Glomerular endothelial cell (primary cell): ENCODE measurements around the gene COLGALT1. TPM values are rescaled to one million over a fixed set of nuclear protein-coding genes. Genes with fewer than 3 reads are reported as not detected.

Experiments used
- DNase-seq: peaks from one replicate; pipeline ENCODE4 v3.0.0-alpha.2; 2011; ENCODE audit warnings: low read depth, low spot score; ENCODE audit errors: extremely low read depth
- total RNA-seq: library from RNA; depleted of rRNA; stranded (reverse); fragments of >200 nt; gene quantifications from 2 replicates; pipeline ENCODE4 v1.2.3, GENCODE V29; 2015

COLGALT1 gene
- total RNA-seq, 1 donor from 2014 or later = 462 TPM

GRCh38 chr19:17617807-17618192 lies 62.4 kb downstream of the COLGALT1 start:
- DNase-seq = no peak

GRCh38 chr19:17618281-17618903 lies 62.9 kb downstream of the COLGALT1 start:
- no peak for DNase-seq

GRCh38 chr19:17618936-17619335 lies 63.5 kb downstream of the COLGALT1 start:
- DNase-seq = no peak

- DNase-seq = no peak
These were observed 65.2 kb downstream of the COLGALT1 start for GRCh38 chr19:17620696-17621095.

- DNase-seq = no peak
These were observed 67.9 kb downstream of the COLGALT1 start for GRCh38 chr19:17623224-17623935.

GRCh38 chr19:17624314-17624991 lies 69.0 kb downstream of the COLGALT1 start:
- no peak for DNase-seq

GRCh38 chr19:17625043-17625442 lies 69.6 kb downstream of the COLGALT1 start:
- no peak for DNase-seq

GRCh38 chr19:17625980-17626379 lies 70.5 kb downstream of the COLGALT1 start:
- no peak for DNase-seq

GRCh38 chr19:17626456-17627015 lies 71.1 kb downstream of the COLGALT1 start:
- no peak for DNase-seq

- no peak for DNase-seq
These were observed 71.7 kb downstream of the COLGALT1 start for GRCh38 chr19:17627161-17627560.

- no peak for DNase-seq
These were observed 72.5 kb downstream of the COLGALT1 start for GRCh38 chr19:17627921-17628320.

GRCh38 chr19:17629760-17630159 lies 74.3 kb downstream of the COLGALT1 start:
- no peak for DNase-seq

- no peak for DNase-seq
These were observed 77.1 kb downstream of the COLGALT1 start for GRCh38 chr19:17632577-17632976.

Other genes with a start within 250 kb of the COLGALT1 start
- gene MRPL34, start 249.8 kb upstream of the COLGALT1 start, total RNA-seq = 91.0 and 103 TPM in 2 replicates
- 74.4 and 78.0 TPM in 2 replicates for gene DDA1, start 246.1 kb upstream of the COLGALT1 start, total RNA-seq
- gene ANO8, start 220.8 kb upstream of the COLGALT1 start, total RNA-seq = 6.3 and 9.6 TPM in 2 replicates
- 16.6 and 34.1 TPM in 2 replicates for gene GTPBP3, start 218.1 kb upstream of the COLGALT1 start, total RNA-seq
- gene PLVAP, start 178.3 kb upstream of the COLGALT1 start, total RNA-seq = 5.4 and 22.9 TPM in 2 replicates
- gene CCDC194, start 161.5 kb upstream of the COLGALT1 start, total RNA-seq = not detected in 2 replicates
- 22.8 and 111 TPM in 2 replicates for gene BST2, start 150.0 kb upstream of the COLGALT1 start, total RNA-seq
- 88.2 and 108 TPM in 2 replicates for gene MVB12A, start 135.6 kb upstream of the COLGALT1 start, total RNA-seq
- 0.06 and 0.39 TPM in 2 replicates for gene TMEM221, start 107.0 kb upstream of the COLGALT1 start, total RNA-seq
- not detected in 2 replicates for gene NXNL1, start 94.7 kb upstream of the COLGALT1 start, total RNA-seq
- 24.6 and 29.5 TPM in 2 replicates for gene SLC27A1, start 85.1 kb upstream of the COLGALT1 start, total RNA-seq
- gene PGLS, start 44.0 kb upstream of the COLGALT1 start, total RNA-seq = 168 and 179 TPM in 2 replicates
- 0.19 and 0.70 TPM in 2 replicates for gene UNC13A, start 132.7 kb downstream of the COLGALT1 start, total RNA-seq
- 72.2 and 141 TPM in 2 replicates for gene MAP1S, start 163.8 kb downstream of the COLGALT1 start, total RNA-seq
- gene FCHO1, start 195.8 kb downstream of the COLGALT1 start, total RNA-seq = 0.93 and 3.1 TPM in 2 replicates
- gene B3GNT3, start 239.5 kb downstream of the COLGALT1 start, total RNA-seq = not detected in 2 replicates